Smooth muscle cell (in vitro differentiated cells): ENCODE data around the gene RASL10B. TPM values are rescaled to one million over a fixed set of nuclear protein-coding genes. Genes with fewer than 3 reads are reported as not detected.

Experiments used
- DNase-seq: peaks from one replicate; lab custom pipeline; 2025; ENCODE audit not compliant: unreplicated experiment; lab: John Stamatoyannopoulos, UW
- H2AFZ ChIP-seq: fragments of 200-600 bp; sonication (generic); 2 replicates; pipeline ENCODE4 v1.6.0; 2016; ENCODE audit warnings: antibody characterized with exemption, low read depth, mild to moderate bottlenecking
- H3F3A ChIP-seq: fragments of 200-600 bp; sonication (generic); 2 replicates; pipeline ENCODE4 v1.6.0; 2017; ENCODE audit warnings: antibody characterized with exemption, low read depth
- H3K27ac ChIP-seq: fragments of 200-600 bp; sonication (generic); 2 replicates; pipeline ENCODE4 v1.5.1; 2016; ENCODE audit warnings: low read depth, mild to moderate bottlenecking
- H3K27me3 ChIP-seq: fragments of 200-600 bp; sonication (generic); 2 replicates; pipeline ENCODE4 v1.6.1; 2016; ENCODE audit warnings: low read depth, mild to moderate bottlenecking
- H3K36me3 ChIP-seq: fragments of 200-600 bp; sonication (generic); 2 replicates; pipeline ENCODE4 v1.5.1; 2016; ENCODE audit warnings: low read depth
- H3K4me1 ChIP-seq: fragments of 200-600 bp; sonication (generic); 2 replicates; pipeline ENCODE4 v1.5.1; 2016; ENCODE audit warnings: low read depth
- H3K4me2 ChIP-seq: fragments of 200-600 bp; sonication (generic); 2 replicates; pipeline ENCODE4 v1.6.0; 2016; ENCODE audit warnings: mild to moderate bottlenecking
- H3K4me3 ChIP-seq: fragments of 200-600 bp; sonication (generic); 2 replicates; pipeline ENCODE4 v1.5.1; 2016; ENCODE audit warnings: mild to moderate bottlenecking
- H3K79me2 ChIP-seq: fragments of 200-600 bp; sonication (generic); 2 replicates; pipeline ENCODE4 v1.6.0; 2016; ENCODE audit warnings: low read depth, mild to moderate bottlenecking
- H3K9ac ChIP-seq: fragments of 200-600 bp; sonication (generic); 2 replicates; pipeline ENCODE4 v1.6.0; 2016; ENCODE audit warnings: low read depth
- H3K9me3 ChIP-seq: fragments of 200-600 bp; sonication (generic); replicated peaks from 2 replicates; pipeline ENCODE4 v1.5.1; 2016; ENCODE audit warnings: low read depth
- H4K20me1 ChIP-seq: fragments of 200-600 bp; sonication (generic); 2 replicates; pipeline ENCODE4 v1.6.0; 2016; ENCODE audit warnings: low read depth
- CTCF ChIP-seq: fragments of 200-600 bp; sonication (generic); IDR thresholded peaks from 2 replicates; pipeline ENCODE4 v1.5.1; 2017; ENCODE audit warnings: borderline replicate concordance, mild to moderate bottlenecking, antibody characterized with exemption; ENCODE audit not compliant: insufficient read depth, poor library complexity, severe bottlenecking
- WGBS: methylation state at CpG from one replicate; pipeline ENCODE4 v1.1.7; 2016; ENCODE audit warnings: low lambda C conversion rate; 5-methylcytosine and 5-hydroxymethylcytosine counted together
- polyA plus RNA-seq: library from polyadenylated mRNA; unstranded; fragments of >200 nt; fragmentation: Nextera tagmentation; extraction: Ambion mirVana; gene quantifications from 2 replicates; pipeline ENCODE4 v1.2.1, GENCODE V29; 2016
- total RNA-seq: library from RNA; depleted of rRNA; stranded (reverse); fragments of >200 nt; gene quantifications from 2 replicates; pipeline ENCODE4 v1.2.3, GENCODE V29; 2014

The RASL10B gene
- total and polyA plus RNA-seq, 2 experiments from 2014 or later = 8.2 to 18.6 TPM

DNA sequence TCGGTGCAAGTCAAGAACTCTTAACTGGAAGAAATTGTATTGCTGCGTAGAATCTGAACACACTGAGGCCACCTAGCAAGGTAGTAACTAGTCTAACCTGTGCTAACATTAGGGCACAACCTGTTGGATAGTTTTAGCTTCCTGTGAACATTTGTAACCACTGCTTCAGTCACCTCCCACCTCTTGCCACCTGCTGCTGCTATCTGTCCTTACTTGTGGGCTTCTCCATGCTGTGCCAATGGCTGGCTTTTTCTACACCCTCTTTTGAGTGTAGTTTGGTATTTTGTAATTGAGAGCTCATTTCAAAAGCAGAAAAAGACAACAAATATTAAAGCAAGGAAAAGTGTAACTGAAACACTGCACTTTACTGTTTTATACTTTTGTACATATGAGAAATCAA is 7.7 kb upstream of the RASL10B start:
- no peaks in the 10 kb centered on the region for H3K9me3 ChIP-seq
- no peak overlapping the region for H3K9ac ChIP-seq
- no peaks in the 10 kb centered on the region for H3K79me2 ChIP-seq
- H3K4me3 ChIP-seq = no peak overlapping the region
- peaks cover 33% of the 10 kb centered on the region for H4K20me1 ChIP-seq
- H3K4me2 ChIP-seq = no peak overlapping the region
- no peak overlapping the region for H3K27ac ChIP-seq
- TF ChIP-seq CTCF = no peak
- H2AFZ ChIP-seq = no peak overlapping the region
- WGBS = 100% methylated on average over 2 of the region's 2 CpGs
- peaks cover 10% of the 10 kb centered on the region for H3K36me3 ChIP-seq
- H3K27me3 ChIP-seq = no peaks in the 10 kb centered on the region
- peaks cover 12% of the 10 kb centered on the region for H3K4me1 ChIP-seq
- peaks cover 29% of the 10 kb centered on the region for H3F3A ChIP-seq
- DNase-seq = no peak

DNA sequence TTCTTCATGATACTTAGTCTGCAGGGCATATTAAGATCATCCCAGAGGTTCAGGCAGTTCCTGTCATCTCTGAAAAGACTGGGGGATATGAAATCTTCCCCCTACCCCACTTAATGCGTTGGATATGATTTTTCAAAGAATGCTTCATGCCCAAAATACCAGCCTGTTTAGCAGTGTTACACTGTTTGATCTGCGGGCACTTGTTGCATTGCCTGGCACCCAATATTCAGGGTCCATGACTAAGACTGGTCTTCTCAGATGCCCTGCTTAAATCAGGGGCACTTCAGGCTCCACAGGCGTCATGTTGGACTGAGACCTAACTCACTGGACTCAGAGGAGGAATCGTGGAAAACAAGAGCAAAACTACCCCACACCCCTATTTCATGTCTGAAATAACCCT is 6.4 kb upstream of the RASL10B start:
- peak overlapping the region; percentile 76 for H3K27ac ChIP-seq
- H3K36me3 ChIP-seq = peaks cover 4% of the 10 kb centered on the region
- H3K4me2 ChIP-seq = peak overlapping the region; percentile 71
- H4K20me1 ChIP-seq = peaks cover 33% of the 10 kb centered on the region
- DNase-seq = no peak
- no peaks in the 10 kb centered on the region for H3K27me3 ChIP-seq
- peaks cover 22% of the 10 kb centered on the region for H3K4me1 ChIP-seq
- no peak for TF ChIP-seq CTCF
- no peak overlapping the region for H3K9ac ChIP-seq
- H3F3A ChIP-seq = peaks cover 29% of the 10 kb centered on the region
- 97% methylated on average over 4 of the region's 4 CpGs for WGBS
- H3K4me3 ChIP-seq = no peak overlapping the region
- no peaks in the 10 kb centered on the region for H3K9me3 ChIP-seq
- H3K79me2 ChIP-seq = no peaks in the 10 kb centered on the region
- no peak overlapping the region for H2AFZ ChIP-seq

GRCh38 chr17:35725802-35726126 is 5.7 kb upstream of the RASL10B start:
- peaks cover 25% of the 10 kb centered on the region for H3K4me1 ChIP-seq
- H3K9ac ChIP-seq = no peak overlapping the region
- no peak for TF ChIP-seq CTCF
- H3F3A ChIP-seq = peaks cover 29% of the 10 kb centered on the region
- DNase-seq = no peak
- H3K4me3 ChIP-seq = no peak overlapping the region
- peaks cover 4% of the 10 kb centered on the region for H3K36me3 ChIP-seq
- no peaks in the 10 kb centered on the region for H3K79me2 ChIP-seq
- H3K27me3 ChIP-seq = no peaks in the 10 kb centered on the region
- H2AFZ ChIP-seq = no peak overlapping the region
- H4K20me1 ChIP-seq = peaks cover 33% of the 10 kb centered on the region
- peak overlapping the region; percentile 76 for H3K27ac ChIP-seq
- no peaks in the 10 kb centered on the region for H3K9me3 ChIP-seq
- WGBS = 59% methylated on average over 2 of the region's 2 CpGs
- peak overlapping the region; percentile 71 for H3K4me2 ChIP-seq

- Histone ChIP-seq H4K20me1 (peaks cover 28% of the 10 kb centered on the region), H3K27me3 (no peaks in the 10 kb centered on the region), H3K4me2 (peak overlapping the region; percentile 71), H3K9ac (no peak overlapping the region), H3K4me3 (no peak overlapping the region), H3F3A (peaks cover 29% of the 10 kb centered on the region), H3K9me3 (no peaks in the 10 kb centered on the region), H3K36me3 (peaks cover 4% of the 10 kb centered on the region), H3K27ac (peak overlapping the region; percentile 76), H3K4me1 (peaks cover 30% of the 10 kb centered on the region), H3K79me2 (no peaks in the 10 kb centered on the region), H2AFZ (no peak overlapping the region)
- TF ChIP-seq CTCF = no peak
- WGBS = 5% methylated on average over 6 of the region's 6 CpGs
- DNase-seq = peak; percentile 62
These were observed 5.1 kb upstream of the RASL10B start for GRCh38 chr17:35726127-35726952.
